WTC11 (cell line): ENCODE data around the gene LIMD2.

ENCODE experiments used
- CDX4 ChIP-seq: fragments of 250-450 bp; sonication (Bioruptor Pico); IDR thresholded peaks from 2 replicates; pipeline ENCODE4 v1.9.0; 2021; ENCODE audit warnings: moderate library complexity, mild to moderate bottlenecking, inconsistent platforms, borderline replicate concordance
- CTCF ChIP-seq: fragments of 200-600 bp; IDR thresholded peaks from 2 replicates; pipeline ENCODE4 v1.8.0; 2022; ENCODE audit warnings: antibody characterized with exemption
- MAX ChIP-seq: sonication (generic); formaldehyde crosslinking; IDR thresholded peaks from 2 replicates; pipeline ENCODE4 v1.8.0; 2022; ENCODE audit warnings: mild to moderate bottlenecking, missing genetic modification reagents
- SP1 ChIP-seq: sonication (generic); formaldehyde crosslinking; conservative IDR thresholded peaks from 2 replicates; pipeline ENCODE4 v1.8.1; 2022; ENCODE audit warnings: missing genetic modification reagents
- USF1 ChIP-seq: sonication (generic); formaldehyde crosslinking; IDR thresholded peaks from 2 replicates; pipeline ENCODE4 v1.8.0; 2022; ENCODE audit warnings: mild to moderate bottlenecking, missing genetic modification reagents
- USF2 ChIP-seq: sonication (generic); formaldehyde crosslinking; IDR thresholded peaks from 2 replicates; pipeline ENCODE4 v1.8.1; 2023; ENCODE audit warnings: mild to moderate bottlenecking, missing genetic modification reagents, moderate library complexity
- ZBTB21 ChIP-seq: sonication (generic); formaldehyde crosslinking; IDR thresholded peaks from 2 replicates; pipeline ENCODE4 v1.8.1; 2023; ENCODE audit warnings: mild to moderate bottlenecking, missing genetic modification reagents, borderline replicate concordance
- ZNF317 ChIP-seq: sonication (generic); formaldehyde crosslinking; IDR thresholded peaks from 2 replicates; pipeline ENCODE4 v1.8.1; 2023; ENCODE audit warnings: low read depth, mild to moderate bottlenecking, moderate library complexity, missing genetic modification reagents, borderline replicate concordance

DNA sequence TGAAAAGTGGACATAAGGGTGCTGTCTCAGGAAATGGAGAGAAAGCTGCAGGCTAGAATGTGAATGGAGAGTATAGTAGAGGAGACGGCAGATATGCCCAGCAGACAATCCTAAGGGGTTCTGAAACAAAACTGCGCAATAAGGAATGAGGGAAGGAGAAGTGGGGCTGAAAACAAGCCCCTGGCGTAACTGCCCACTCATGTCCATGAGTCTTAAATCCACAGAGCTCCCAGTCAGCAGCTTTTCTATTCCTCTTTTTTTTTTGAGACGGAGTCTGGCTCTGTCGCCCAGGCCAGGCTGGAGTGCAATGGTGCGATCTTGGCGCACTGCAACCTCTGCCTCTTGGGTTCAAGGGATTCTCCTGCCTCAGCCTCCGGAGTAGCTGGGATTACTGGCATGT, 35.8 kb upstream of the LIMD2 start:
- no peak for TF ChIP-seq USF2 (CRISPR knock-in tag)
- TF ChIP-seq CTCF: no peak
- TF ChIP-seq ZBTB21 (CRISPR knock-in tag): no peak
- no peak for TF ChIP-seq USF1 (CRISPR knock-in tag)
- TF ChIP-seq SP1 (CRISPR knock-in tag): no peak
- no peak for TF ChIP-seq CDX4 (CRISPR knock-in tag)
- TF ChIP-seq ZNF317 (CRISPR knock-in tag): no peak
- TF ChIP-seq MAX: no peak
